Activated T-cell treated with anti-CD3 and anti-CD28 coated beads for 1 hour (primary cell): ENCODE data around the gene TM7SF2.

Experiments
- DNase-seq: peaks from one replicate; pipeline ENCODE4 v3.0.0-alpha.2; 2020; ENCODE audit warnings: low read depth

Gene TM7SF2

DNA sequence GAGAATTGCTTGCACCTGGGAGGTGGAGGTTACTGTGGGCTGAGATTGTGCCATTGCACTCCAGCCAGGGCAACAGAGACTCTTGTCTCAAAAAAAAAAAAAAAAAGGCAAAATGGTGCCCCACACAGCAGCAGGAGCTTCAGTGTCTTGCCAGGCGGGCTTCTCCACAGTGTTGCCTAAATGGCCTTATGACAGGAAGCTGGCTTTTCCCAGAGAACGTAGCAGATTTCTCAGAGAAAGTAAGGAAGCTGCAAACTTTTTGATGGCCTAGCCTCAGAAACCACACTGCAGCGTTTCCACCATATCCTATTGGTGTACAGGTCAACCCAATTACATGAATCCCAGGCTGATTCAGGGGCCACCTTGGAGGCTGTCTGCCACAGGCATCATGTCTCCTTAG, 45.7 kb downstream of the TM7SF2 start:
- no peak for DNase-seq

- no peak for DNase-seq
Observed at GRCh38 chr11:65159012-65159411, 47.3 kb downstream of the TM7SF2 start.

DNA sequence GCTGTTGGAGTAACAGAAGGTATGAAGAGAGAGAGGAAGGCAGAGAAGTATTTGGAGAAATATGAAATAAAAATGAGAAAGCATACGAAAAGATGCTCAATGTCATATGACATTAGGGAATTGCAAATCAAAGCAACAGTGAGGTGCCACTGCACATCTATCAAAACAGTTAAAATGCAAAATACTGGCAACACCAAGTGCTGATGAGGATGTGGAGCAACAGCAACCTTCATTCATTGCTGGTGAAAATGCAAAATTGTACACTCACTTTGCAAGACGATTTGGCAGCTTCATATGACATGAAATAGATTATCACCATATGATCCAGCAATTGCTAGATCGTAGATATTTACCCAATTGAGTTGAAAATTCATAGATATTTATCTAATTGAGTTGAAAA, 49.0 kb downstream of the TM7SF2 start:
- DNase-seq, result no peak

GRCh38 chr11:65163684-65164083, 52.0 kb downstream of the TM7SF2 start:
- no peak for DNase-seq
